HL-60 (cell line): Measurements from ENCODE around the gene ZBTB14.

ENCODE experiments used
- DNase-seq, 2 experiments: peaks; one replicate each; pipeline ENCODE4 v3.0.0-alpha.2; 2010 to 2020; ENCODE audit warnings: low read depth in 1 of 2, low spot score in 1 of 2
- H3K27ac ChIP-seq: fragments of 250-450 bp; sonication (Bioruptor Pico); replicated peaks from 2 replicates; pipeline ENCODE4 v1.5.1; 2020; ENCODE audit warnings: mild to moderate bottlenecking, moderate library complexity
- H3K27me3 ChIP-seq: fragments of 250-450 bp; sonication (Bioruptor Pico); 2 replicates; pipeline ENCODE4 v1.5.1; 2021; ENCODE audit warnings: mild to moderate bottlenecking, moderate library complexity; ENCODE audit not compliant: insufficient read depth, poor library complexity, severe bottlenecking
- H3K4me3 ChIP-seq: replicated peaks from 2 replicates; pipeline ENCODE4 v1.5.1; 2011; ENCODE audit warnings: mild to moderate bottlenecking, control low read depth, low read length; ENCODE audit not compliant: insufficient read depth
- GABPA ChIP-seq: IDR thresholded peaks from 2 replicates; pipeline ENCODE4 v1.6.1; 2012; ENCODE audit warnings: low read depth
- POLR2AphosphoS5 ChIP-seq: IDR thresholded peaks from 2 replicates; pipeline ENCODE4 v1.6.1; 2012; ENCODE audit warnings: low read depth
- SPI1 ChIP-seq: IDR thresholded peaks from 2 replicates; pipeline ENCODE4 v1.6.1; 2012; ENCODE audit warnings: low read depth, mild to moderate bottlenecking, borderline replicate concordance
- TF ChIP-seq, protein P1 (sequence below): IDR thresholded peaks from 2 replicates; pipeline ENCODE4 v1.6.1; 2012; ENCODE audit warnings: low read depth; ENCODE audit not compliant: insufficient replicate concordance
- TF ChIP-seq, protein P2 (sequence below): IDR thresholded peaks from one replicate; pipeline ENCODE4 v1.5.1; 2011; ENCODE audit warnings: low read length, control low read depth, inconsistent platforms; ENCODE audit not compliant: insufficient read depth

Gene ZBTB14

DNA sequence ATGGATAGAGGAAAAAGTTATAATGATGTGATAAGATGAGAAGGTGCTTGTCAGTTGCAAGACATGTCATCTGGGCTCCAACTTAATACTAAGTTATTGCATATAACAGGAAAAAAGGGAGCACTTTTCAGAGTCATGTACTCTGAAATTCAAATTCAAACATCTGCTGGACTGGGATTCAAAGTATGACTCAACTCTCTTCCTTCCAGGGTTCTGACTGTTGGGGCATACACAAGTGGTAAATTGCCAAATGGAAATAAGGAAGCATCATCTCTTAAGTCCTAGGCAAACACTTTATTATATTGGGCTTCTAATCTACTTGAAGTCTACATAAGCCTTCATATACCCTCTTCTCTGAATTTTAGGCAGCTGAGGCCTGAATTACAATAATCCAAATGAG, 44.9 kb downstream of the ZBTB14 start:
- no peak for DNase-seq
- TF ChIP-seq, protein P1, sequence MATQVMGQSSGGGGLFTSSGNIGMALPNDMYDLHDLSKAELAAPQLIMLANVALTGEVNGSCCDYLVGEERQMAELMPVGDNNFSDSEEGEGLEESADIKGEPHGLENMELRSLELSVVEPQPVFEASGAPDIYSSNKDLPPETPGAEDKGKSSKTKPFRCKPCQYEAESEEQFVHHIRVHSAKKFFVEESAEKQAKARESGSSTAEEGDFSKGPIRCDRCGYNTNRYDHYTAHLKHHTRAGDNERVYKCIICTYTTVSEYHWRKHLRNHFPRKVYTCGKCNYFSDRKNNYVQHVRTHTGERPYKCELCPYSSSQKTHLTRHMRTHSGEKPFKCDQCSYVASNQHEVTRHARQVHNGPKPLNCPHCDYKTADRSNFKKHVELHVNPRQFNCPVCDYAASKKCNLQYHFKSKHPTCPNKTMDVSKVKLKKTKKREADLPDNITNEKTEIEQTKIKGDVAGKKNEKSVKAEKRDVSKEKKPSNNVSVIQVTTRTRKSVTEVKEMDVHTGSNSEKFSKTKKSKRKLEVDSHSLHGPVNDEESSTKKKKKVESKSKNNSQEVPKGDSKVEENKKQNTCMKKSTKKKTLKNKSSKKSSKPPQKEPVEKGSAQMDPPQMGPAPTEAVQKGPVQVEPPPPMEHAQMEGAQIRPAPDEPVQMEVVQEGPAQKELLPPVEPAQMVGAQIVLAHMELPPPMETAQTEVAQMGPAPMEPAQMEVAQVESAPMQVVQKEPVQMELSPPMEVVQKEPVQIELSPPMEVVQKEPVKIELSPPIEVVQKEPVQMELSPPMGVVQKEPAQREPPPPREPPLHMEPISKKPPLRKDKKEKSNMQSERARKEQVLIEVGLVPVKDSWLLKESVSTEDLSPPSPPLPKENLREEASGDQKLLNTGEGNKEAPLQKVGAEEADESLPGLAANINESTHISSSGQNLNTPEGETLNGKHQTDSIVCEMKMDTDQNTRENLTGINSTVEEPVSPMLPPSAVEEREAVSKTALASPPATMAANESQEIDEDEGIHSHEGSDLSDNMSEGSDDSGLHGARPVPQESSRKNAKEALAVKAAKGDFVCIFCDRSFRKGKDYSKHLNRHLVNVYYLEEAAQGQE, result no peak
- TF ChIP-seq, protein P2, sequence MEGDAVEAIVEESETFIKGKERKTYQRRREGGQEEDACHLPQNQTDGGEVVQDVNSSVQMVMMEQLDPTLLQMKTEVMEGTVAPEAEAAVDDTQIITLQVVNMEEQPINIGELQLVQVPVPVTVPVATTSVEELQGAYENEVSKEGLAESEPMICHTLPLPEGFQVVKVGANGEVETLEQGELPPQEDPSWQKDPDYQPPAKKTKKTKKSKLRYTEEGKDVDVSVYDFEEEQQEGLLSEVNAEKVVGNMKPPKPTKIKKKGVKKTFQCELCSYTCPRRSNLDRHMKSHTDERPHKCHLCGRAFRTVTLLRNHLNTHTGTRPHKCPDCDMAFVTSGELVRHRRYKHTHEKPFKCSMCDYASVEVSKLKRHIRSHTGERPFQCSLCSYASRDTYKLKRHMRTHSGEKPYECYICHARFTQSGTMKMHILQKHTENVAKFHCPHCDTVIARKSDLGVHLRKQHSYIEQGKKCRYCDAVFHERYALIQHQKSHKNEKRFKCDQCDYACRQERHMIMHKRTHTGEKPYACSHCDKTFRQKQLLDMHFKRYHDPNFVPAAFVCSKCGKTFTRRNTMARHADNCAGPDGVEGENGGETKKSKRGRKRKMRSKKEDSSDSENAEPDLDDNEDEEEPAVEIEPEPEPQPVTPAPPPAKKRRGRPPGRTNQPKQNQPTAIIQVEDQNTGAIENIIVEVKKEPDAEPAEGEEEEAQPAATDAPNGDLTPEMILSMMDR, result no peak
- TF ChIP-seq SPI1 (no peak), GABPA (no peak), POLR2AphosphoS5 (no peak)
- H3K4me3 ChIP-seq, result no peak overlapping the region

DNA sequence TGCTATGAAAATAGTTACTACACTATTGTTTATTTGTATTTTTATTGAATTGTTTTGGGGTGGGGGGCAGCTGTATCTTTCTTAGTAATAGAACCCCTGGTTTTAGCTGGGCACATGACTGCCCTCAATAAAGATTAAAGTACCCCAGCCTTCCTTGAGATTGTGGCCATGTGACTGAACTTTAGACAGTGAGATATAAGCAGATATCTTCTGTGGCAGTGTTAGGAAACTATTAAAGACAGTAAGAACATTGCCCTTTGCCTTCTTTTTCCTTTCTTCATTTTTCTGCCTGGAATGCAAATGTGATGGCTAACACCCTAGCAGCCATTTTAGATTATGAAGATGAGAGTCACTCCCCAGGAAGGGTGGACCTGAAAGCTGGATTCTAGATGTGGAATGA, 50.6 kb downstream of the ZBTB14 start:
- Histone ChIP-seq H3K27ac (no peak overlapping the region), H3K4me3 (no peak overlapping the region), H3K27me3 (no peaks in the 10 kb centered on the region)
- DNase-seq, result no peak
- TF ChIP-seq, protein P1, result no peak
- TF ChIP-seq GABPA, result no peak
- no peak for TF ChIP-seq POLR2AphosphoS5
- TF ChIP-seq, protein P2, result no peak
- no peak for TF ChIP-seq SPI1

More for the DNA sequence above, 44.9 kb downstream of the ZBTB14 start:
- no peaks in the 10 kb centered on the region for H3K27me3 ChIP-seq
- H3K27ac ChIP-seq, result no peak overlapping the region

DNA sequence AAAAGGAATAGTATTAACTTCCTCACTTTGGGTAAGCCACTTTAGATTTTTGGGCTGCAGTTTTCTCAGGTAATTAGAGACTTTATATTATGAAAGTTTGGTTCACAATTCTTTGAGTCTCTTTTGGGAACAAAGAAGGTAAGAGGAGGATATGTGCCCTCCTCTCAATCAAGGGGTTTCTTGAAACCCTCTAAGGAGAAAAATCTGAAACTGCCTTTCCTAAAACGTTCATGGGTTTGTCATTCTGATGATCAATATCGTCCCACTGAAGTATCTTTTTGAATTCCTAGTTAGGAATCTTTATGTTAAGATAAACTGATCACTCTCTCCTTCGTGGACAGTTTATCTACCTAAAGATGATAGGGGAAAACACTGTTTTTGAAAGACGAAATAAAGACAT, 56.1 kb downstream of the ZBTB14 start:
- no peak for DNase-seq
- Histone ChIP-seq H3K4me3 (no peak overlapping the region), H3K27ac (no peak overlapping the region), H3K27me3 (no peaks in the 10 kb centered on the region)
- TF ChIP-seq, protein P1, result no peak
- no peak for TF ChIP-seq GABPA
- TF ChIP-seq SPI1, result no peak
- no peak for TF ChIP-seq POLR2AphosphoS5
- TF ChIP-seq, protein P2, result no peak
